BE2C (cell line): ENCODE data around the gene ATP4A.

Experiments used
- DNase-seq: peaks from one replicate; pipeline ENCODE4 v3.0.0-alpha.2; 2020
- H3K27me3 ChIP-seq: fragments of 250-450 bp; sonication (Bioruptor Pico); 2 replicates; pipeline ENCODE4 v1.5.1; 2020; ENCODE audit warnings: mild to moderate bottlenecking
- H3K36me3 ChIP-seq: fragments of 250-450 bp; sonication (Bioruptor Pico); 2 replicates; pipeline ENCODE4 v1.5.1; 2020; ENCODE audit warnings: mild to moderate bottlenecking
- H3K4me1 ChIP-seq: fragments of 250-450 bp; sonication (Bioruptor Pico); 2 replicates; pipeline ENCODE4 v1.5.1; 2020
- H3K4me3 ChIP-seq: 2 replicates; pipeline ENCODE4 v1.5.1; 2011; ENCODE audit warnings: low read depth, low read length
- H3K9me3 ChIP-seq: fragments of 250-450 bp; sonication (Bioruptor Pico); 2 replicates; pipeline ENCODE4 v1.5.1; 2020
- TF ChIP-seq, protein P1 (sequence below): IDR thresholded peaks from 2 replicates; pipeline ENCODE4 v1.5.1; 2012; ENCODE audit warnings: mild to moderate bottlenecking, low read depth, low read length

The ATP4A gene

DNA sequence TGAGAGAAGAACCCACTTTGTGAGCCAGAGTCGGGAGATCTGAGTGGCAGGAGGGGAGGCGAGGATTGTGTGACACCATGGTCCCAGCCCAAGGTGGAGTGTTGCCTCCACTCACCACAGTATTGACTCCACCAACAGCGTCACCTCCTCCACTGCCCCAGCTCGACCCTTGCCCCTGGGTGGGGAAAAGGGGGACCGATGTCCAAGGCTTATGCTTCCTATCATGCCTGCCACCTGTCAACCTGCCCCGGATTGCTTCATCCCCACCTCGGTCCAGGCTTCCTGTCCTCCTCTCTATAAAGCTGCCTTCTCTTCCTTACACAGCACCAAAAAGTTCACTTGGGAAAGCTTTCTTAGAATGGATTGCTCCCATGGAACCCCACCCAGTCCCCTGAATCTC, 57.4 kb downstream of the ATP4A start:
- peaks cover 70% of the 10 kb centered on the region for H3K27me3 ChIP-seq

DNA sequence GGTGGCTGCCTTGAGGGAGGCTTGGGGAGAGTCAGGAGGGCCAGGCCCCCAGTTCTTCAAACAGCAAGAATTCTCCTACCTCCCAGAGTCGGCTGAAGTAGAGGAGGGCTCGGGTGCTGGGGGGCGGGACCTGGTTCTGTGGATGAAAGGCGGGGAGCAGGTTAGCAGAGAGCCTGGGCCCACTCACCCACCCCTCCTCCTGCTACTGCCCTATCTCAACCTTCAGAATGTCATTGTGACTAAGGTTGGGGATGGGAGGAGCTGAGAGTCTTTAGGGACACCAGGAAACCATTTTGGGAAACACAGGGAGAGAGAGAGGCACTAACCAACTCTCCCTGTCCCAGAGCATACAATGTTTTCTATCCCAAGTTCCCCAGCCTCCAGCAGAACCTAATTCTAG, 60.7 kb downstream of the ATP4A start:
- Histone ChIP-seq H3K36me3 (no peaks in the 10 kb centered on the region), H3K27me3 (peaks cover 37% of the 10 kb centered on the region), H3K4me1 (no peaks in the 10 kb centered on the region), H3K9me3 (no peaks in the 10 kb centered on the region), H3K4me3 (no peak overlapping the region)
- DNase-seq: no peak
- TF ChIP-seq, protein P1, sequence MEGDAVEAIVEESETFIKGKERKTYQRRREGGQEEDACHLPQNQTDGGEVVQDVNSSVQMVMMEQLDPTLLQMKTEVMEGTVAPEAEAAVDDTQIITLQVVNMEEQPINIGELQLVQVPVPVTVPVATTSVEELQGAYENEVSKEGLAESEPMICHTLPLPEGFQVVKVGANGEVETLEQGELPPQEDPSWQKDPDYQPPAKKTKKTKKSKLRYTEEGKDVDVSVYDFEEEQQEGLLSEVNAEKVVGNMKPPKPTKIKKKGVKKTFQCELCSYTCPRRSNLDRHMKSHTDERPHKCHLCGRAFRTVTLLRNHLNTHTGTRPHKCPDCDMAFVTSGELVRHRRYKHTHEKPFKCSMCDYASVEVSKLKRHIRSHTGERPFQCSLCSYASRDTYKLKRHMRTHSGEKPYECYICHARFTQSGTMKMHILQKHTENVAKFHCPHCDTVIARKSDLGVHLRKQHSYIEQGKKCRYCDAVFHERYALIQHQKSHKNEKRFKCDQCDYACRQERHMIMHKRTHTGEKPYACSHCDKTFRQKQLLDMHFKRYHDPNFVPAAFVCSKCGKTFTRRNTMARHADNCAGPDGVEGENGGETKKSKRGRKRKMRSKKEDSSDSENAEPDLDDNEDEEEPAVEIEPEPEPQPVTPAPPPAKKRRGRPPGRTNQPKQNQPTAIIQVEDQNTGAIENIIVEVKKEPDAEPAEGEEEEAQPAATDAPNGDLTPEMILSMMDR: no peak

More for the DNA sequence above, 57.4 kb downstream of the ATP4A start:
- DNase-seq: no peak
- H3K9me3 ChIP-seq: no peaks in the 10 kb centered on the region
- H3K36me3 ChIP-seq: no peaks in the 10 kb centered on the region
- TF ChIP-seq, protein P1: no peak
- no peak overlapping the region for H3K4me3 ChIP-seq
- no peaks in the 10 kb centered on the region for H3K4me1 ChIP-seq

DNA sequence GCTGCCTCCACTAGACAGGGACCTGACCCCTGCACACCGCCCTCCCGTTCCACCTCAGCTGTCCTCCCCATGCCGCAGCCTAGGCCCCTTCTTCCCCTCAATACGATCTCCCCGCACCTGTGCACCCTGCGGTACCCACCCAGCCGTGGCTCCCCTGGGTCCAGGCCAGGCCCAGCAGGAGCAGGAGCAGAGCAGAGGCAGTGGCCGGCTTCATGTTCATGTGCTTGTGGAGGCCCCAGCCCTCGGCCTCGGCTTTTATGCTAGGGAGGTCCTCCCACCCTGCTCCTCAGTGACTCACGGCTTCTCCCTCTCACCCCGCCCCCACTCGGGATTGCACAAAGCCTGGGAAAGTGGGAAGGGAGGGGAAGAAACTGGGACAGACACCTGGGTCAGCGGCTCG, 61.8 kb downstream of the ATP4A start:
- Histone ChIP-seq H3K9me3 (no peaks in the 10 kb centered on the region), H3K27me3 (peaks cover 27% of the 10 kb centered on the region), H3K4me1 (no peaks in the 10 kb centered on the region), H3K4me3 (no peak overlapping the region), H3K36me3 (no peaks in the 10 kb centered on the region)
- TF ChIP-seq, protein P1: no peak
- no peak for DNase-seq

DNA sequence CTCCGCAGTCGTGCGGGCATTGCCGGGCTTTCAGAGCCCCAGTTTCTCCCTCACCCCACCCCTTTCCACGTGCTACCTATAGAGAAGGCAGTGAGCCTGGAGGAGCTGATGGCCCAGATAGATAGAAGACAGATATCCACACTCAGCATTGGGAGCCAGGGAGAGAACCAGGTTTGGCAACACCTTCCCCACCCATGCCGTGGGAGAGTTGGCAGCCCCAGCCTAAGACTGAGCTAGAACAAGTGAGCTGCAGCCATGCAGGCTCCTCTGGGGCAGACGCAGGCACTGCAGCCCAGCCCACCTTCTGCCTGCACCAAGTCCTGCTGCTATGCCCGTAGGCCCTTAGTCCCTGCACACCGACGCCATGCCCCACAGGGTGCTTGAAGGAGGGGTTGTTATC, 62.8 kb downstream of the ATP4A start:
- peaks cover 16% of the 10 kb centered on the region for H3K27me3 ChIP-seq
- no peak overlapping the region for H3K4me3 ChIP-seq
- no peak for DNase-seq
- H3K4me1 ChIP-seq: peaks cover under 1% of the 10 kb centered on the region; the same call in 1 of the 2 replicates
- H3K9me3 ChIP-seq: no peaks in the 10 kb centered on the region
- no peaks in the 10 kb centered on the region for H3K36me3 ChIP-seq
- TF ChIP-seq, protein P1: no peak
